ENCODE results near the gene ACAP3. TPM values are rescaled to one million over a fixed set of nuclear protein-coding genes. Genes with fewer than 3 reads are reported as not detected.

Gene ACAP3
- total and polyA plus RNA-seq, 2 donors (not counting 3 experiments of a cell fraction or from before 2014, with no cell fraction given) = 27.8 to 39.0 TPM

DNA sequence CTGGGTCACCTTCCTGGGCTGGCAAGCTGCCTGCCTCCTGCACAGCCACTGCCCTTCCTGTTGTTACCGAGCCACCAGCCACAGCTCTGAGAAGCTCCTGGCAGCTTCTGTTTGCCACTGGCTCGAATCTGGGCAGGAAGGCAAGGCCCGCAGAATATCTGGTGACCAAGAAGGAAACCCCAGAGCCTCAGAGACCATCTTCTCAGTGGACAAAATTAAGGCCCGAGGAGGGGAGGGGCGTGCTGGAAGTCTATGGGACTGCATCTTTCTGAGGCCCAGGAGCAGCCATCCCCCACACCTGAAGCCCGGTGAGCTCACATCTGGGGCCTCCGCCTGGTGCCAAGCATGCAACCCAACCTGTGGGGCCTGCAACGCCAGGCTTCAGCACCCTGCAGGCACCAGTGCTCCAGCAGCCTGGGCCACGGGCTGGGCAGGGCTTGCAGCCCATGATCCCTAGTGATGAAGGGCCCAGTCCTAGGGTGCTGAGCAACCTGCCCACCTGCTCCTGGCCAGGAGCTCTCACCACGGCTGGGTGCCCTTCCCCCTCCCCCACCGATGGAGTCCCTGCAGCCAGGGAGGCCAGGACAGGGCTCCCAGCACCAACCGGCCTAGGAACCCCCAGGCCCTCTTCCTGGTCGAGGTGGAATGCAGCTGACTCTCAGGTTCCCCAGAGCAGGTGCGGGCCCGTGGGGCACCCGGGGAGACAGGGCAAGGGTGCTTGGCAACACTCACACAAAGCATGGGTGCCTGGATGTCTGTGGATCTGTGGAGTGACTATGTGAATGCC is 17.8 kb upstream of the ACAP3 start:
- dilution Hi-C loops (cut with MboI; ENCODE audit: extremely low pct_ligation_motif_present, low sequenced_read_pairs) (no loop called here), intact Hi-C loops (cut with micrococcal nuclease) (loop anchor here (2.0 kb wide), 2 partner anchors 17 to 49 kb away; partner anchors contain the start of genes AURKAIP1 and PUSL1)
- ChIA-PET CTCF (no interaction called here), POLR2A (no interaction called here)
- H3K9me1 ChIP-seq (replicated peaks; ENCODE audit: control insufficient read depth, extremely low read depth, insufficient read depth, low read length) = no peaks in the 10 kb centered on the region
- H3K9me3 ChIP-seq (replicated peaks; ENCODE audit: control insufficient read depth, insufficient read depth, low read length) = no peaks in the 10 kb centered on the region
- H3K27ac ChIP-seq (ENCODE audit: insufficient read depth, low read depth, low read length) = peak overlapping the region; percentile 61
- DNase-seq (ENCODE audit: low read depth, low spot score) (peak; percentile 44), FAIRE-seq (no peak)
- H3K27me3 ChIP-seq (ENCODE audit: control insufficient read depth in 2 of 2, insufficient read depth in 2 of 2, low read length in 2 of 2) = no peaks in the 10 kb centered on the region
- peaks cover 0 to 18% of the 10 kb centered on the region in 2 experiments for H3K36me3 ChIP-seq (ENCODE audit: control insufficient read depth in 2 of 2, extremely low read depth in 1 of 2, insufficient read depth in 2 of 2, low read length in 2 of 2)
- H2AFZ ChIP-seq (ENCODE audit: low read depth, low read length) = peak overlapping the region; percentile 27
- H3K79me2 ChIP-seq (ENCODE audit: control insufficient read depth, insufficient read depth, low read length) = peaks cover 45% of the 10 kb centered on the region
- H4K20me1 ChIP-seq (replicated peaks; ENCODE audit: control insufficient read depth, extremely low read depth, insufficient read depth, low read length) = no peaks in the 10 kb centered on the region
- peak overlapping the region; percentile 67 for H3K9ac ChIP-seq (replicated peaks; ENCODE audit: extremely low read depth, insufficient read depth, low read length)
- H3K4me3 ChIP-seq (replicated peaks in 1 of 3; ENCODE audit: insufficient read depth in 1 of 3, low read depth in 1 of 3, low read length in 3 of 3) = peak overlapping the region; percentile 71 to 97 (median 84)
- peak overlapping the region; percentile 74 for H3K4me2 ChIP-seq (ENCODE audit: insufficient read depth, low read length)
- TF ChIP-seq GATA2 (IDR thresholded peaks at IDR 0.05; ENCODE audit: insufficient read depth, insufficient read length, low read depth, low read length) = no peak
- TF ChIP-seq, protein P1, sequence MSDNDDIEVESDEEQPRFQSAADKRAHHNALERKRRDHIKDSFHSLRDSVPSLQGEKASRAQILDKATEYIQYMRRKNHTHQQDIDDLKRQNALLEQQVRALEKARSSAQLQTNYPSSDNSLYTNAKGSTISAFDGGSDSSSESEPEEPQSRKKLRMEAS (IDR thresholded peaks at IDR 0.05; ENCODE audit: insufficient read depth, insufficient read length) = no peak
- TSS peak; percentile 15 for BruUV-seq (replicated peaks)
- peaks cover 13% of the 10 kb centered on the region for H3K4me1 ChIP-seq (ENCODE audit: control insufficient read depth, extremely low read depth, insufficient read depth, low read length)

DNA sequence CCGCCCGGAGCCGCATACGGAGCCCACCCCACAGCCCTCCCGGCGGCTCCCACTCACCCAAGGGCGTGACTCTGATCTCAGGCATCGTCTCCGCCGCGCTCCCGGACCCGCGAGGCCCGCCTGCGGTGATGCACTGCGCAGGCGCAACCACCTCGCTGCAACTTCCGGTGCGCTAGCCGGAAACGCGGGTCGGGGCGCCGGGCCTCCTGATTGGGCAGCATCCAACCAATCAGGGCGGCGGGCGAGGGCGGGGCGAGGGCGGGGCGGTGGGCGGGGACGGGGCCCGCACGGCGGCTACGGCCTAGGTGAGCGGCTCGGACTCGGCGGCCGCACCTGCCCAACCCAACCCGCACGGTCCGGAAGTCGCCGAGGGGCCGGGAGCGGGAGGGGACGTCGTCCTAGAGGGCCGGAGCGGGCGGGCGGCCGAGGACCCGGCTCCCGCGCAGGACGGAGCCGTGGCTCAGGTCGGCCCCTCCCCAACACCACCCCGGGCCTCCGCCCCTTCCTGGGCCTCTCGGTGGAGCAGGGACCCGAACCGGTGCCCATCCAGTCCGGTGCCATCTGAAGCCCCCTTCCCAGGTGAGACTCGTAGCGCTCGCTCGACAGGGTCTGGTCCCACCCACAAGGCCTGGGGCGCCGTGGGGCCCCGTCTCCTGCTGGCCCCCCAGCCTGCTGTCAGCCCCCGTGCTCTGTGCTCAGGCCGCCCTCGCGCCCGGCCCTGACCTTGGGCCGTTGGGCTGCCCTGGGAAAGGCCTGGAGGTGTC is 17.0 kb upstream of the ACAP3 start, which contains the start of the genes CPTP and INTS11:
Gene CPTP, plus strand, starts transcription at position 279 of the 764 bp plus-strand sequence. CDS start 2,109 bp downstream, outside the sequence.
Gene INTS11, minus strand, starts transcription at position 137 of the 764 bp plus-strand sequence. Its CDS starts 52 bp downstream, at position 85.
- BruUV-seq (replicated peaks) = no TSS peak
- CTCF ChIA-PET = no interaction called here

More for the DNA sequence above, 17.0 kb upstream of the ACAP3 start, which contains the start of the genes CPTP and INTS11:
- TF ChIP-seq JUN (IDR thresholded peaks at IDR 0.05; ENCODE audit: borderline replicate concordance, insufficient read depth, insufficient read length, low read depth) = no peak
- TF ChIP-seq, protein P2, sequence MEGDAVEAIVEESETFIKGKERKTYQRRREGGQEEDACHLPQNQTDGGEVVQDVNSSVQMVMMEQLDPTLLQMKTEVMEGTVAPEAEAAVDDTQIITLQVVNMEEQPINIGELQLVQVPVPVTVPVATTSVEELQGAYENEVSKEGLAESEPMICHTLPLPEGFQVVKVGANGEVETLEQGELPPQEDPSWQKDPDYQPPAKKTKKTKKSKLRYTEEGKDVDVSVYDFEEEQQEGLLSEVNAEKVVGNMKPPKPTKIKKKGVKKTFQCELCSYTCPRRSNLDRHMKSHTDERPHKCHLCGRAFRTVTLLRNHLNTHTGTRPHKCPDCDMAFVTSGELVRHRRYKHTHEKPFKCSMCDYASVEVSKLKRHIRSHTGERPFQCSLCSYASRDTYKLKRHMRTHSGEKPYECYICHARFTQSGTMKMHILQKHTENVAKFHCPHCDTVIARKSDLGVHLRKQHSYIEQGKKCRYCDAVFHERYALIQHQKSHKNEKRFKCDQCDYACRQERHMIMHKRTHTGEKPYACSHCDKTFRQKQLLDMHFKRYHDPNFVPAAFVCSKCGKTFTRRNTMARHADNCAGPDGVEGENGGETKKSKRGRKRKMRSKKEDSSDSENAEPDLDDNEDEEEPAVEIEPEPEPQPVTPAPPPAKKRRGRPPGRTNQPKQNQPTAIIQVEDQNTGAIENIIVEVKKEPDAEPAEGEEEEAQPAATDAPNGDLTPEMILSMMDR (IDR thresholded peaks at IDR 0.05; ENCODE audit: extremely low read depth in 1 of 2, insufficient read depth in 1 of 2, low read depth in 1 of 2, low read length in 2 of 2) = no peak
- TF ChIP-seq GATA2 (IDR thresholded peaks at IDR 0.05; ENCODE audit: insufficient read depth, insufficient read length, low read depth, low read length) = no peak
- TF ChIP-seq POLR2AphosphoS5 (IDR thresholded peaks at IDR 0.05; ENCODE audit: insufficient read depth, low read depth, low read length) = peak; percentile 79
- TF ChIP-seq MYC (IDR thresholded peaks at IDR 0.05; ENCODE audit: low read depth, low read length) = no peak
- peak; percentile 81 for TF ChIP-seq POLR2A (IDR thresholded peaks at IDR 0.05; ENCODE audit: low read depth, low read length)
- peak within 1 kb of the TSS; percentile 71 to 97 (median 84) for H3K4me3 ChIP-seq (replicated peaks in 1 of 3; ENCODE audit: insufficient read depth in 1 of 3, low read depth in 1 of 3, low read length in 3 of 3)
- H3K27me3 ChIP-seq (ENCODE audit: control insufficient read depth in 2 of 2, insufficient read depth in 2 of 2, low read length in 2 of 2) = no peaks in the 10 kb centered on the region
- peaks cover 53% of the 10 kb centered on the region for H3K79me2 ChIP-seq (ENCODE audit: control insufficient read depth, insufficient read depth, low read length)
- H4K20me1 ChIP-seq (replicated peaks; ENCODE audit: control insufficient read depth, extremely low read depth, insufficient read depth, low read length) = peaks cover 2% of the 10 kb centered on the region
- POLR2A ChIA-PET = no interaction called here
- H3K36me3 ChIP-seq (ENCODE audit: control insufficient read depth in 2 of 2, extremely low read depth in 1 of 2, insufficient read depth in 2 of 2, low read length in 2 of 2) = peaks cover 0 to 19% of the 10 kb centered on the region in 2 experiments
- H3K9ac ChIP-seq (replicated peaks; ENCODE audit: extremely low read depth, insufficient read depth, low read length) = peak within 1 kb of the TSS; percentile 88
- H3K27ac ChIP-seq (ENCODE audit: insufficient read depth, low read depth, low read length) = peak within 1 kb of the TSS; percentile 61
- no peaks in the 10 kb centered on the region for H3K9me1 ChIP-seq (replicated peaks; ENCODE audit: control insufficient read depth, extremely low read depth, insufficient read depth, low read length)
- H3K4me2 ChIP-seq (ENCODE audit: insufficient read depth, low read length) = peak within 1 kb of the TSS; percentile 74
- H3K4me1 ChIP-seq (ENCODE audit: control insufficient read depth, extremely low read depth, insufficient read depth, low read length) = peaks cover 13% of the 10 kb centered on the region
- no peaks in the 10 kb centered on the region for H3K9me3 ChIP-seq (replicated peaks; ENCODE audit: control insufficient read depth, insufficient read depth, low read length)
- FAIRE-seq = peak; percentile 87
- peak; percentile 89 for DNase-seq (ENCODE audit: low read depth, low spot score)
- dilution Hi-C loops (cut with MboI; ENCODE audit: extremely low pct_ligation_motif_present, low sequenced_read_pairs) (no loop called here), intact Hi-C loops (cut with micrococcal nuclease) (loop anchor here (2.0 kb wide), 2 partner anchors 16 to 50 kb away; partner anchors contain the start of genes AURKAIP1 and PUSL1)
- H2AFZ ChIP-seq (ENCODE audit: low read depth, low read length) = peak within 1 kb of the TSS; percentile 76

Data from endothelial cell of umbilical vein (primary cell).